Nephron progenitor cell (in vitro differentiated cells): ENCODE measurements around the gene AP2S1.
"Not testable (repeated sequence)": the region's sequence is repeated elsewhere in the genome, so short reads cannot be mapped to it uniquely, and the experiment has no call there.

Experiments
- DNase-seq: peaks from one replicate; pipeline ENCODE4 v3.0.0; 2021
- H3K27ac Mint-ChIP-seq: 2 replicates; pipeline ENCODE4 v1.8.0; 2021; ENCODE audit warnings: mild to moderate bottlenecking, moderate library complexity, mixed read lengths
- H3K27me3 Mint-ChIP-seq: 2 replicates; pipeline ENCODE4 v1.8.0; 2021; ENCODE audit warnings: mild to moderate bottlenecking, low read depth, mixed read lengths; ENCODE audit not compliant: poor library complexity
- H3K36me3 Mint-ChIP-seq: 2 replicates; pipeline ENCODE4 v1.8.0; 2021; ENCODE audit warnings: low read depth, mixed read lengths
- H3K4me1 Mint-ChIP-seq: 2 replicates; pipeline ENCODE4 v1.8.0; 2021; ENCODE audit warnings: mixed read lengths
- H3K4me3 Mint-ChIP-seq: 2 replicates; pipeline ENCODE4 v1.8.0; 2021; ENCODE audit warnings: mild to moderate bottlenecking, moderate library complexity, mixed read lengths
- H3K9me3 Mint-ChIP-seq: 2 replicates; pipeline ENCODE4 v1.8.0; 2021; ENCODE audit warnings: mild to moderate bottlenecking, moderate library complexity, mixed read lengths
- TF ChIP-seq, protein P1 (sequence below): fragments of 200-600 bp; sonication (generic); IDR thresholded peaks from 2 replicates; pipeline ENCODE4 v1.5.0; 2021; ENCODE audit warnings: antibody characterized with exemption

AP2S1 gene

GRCh38 chr19:46881092-46881491 is 30.4 kb upstream of the AP2S1 start:
- Mint-ChIP-seq H3K4me1 (peaks cover 18% of the 10 kb centered on the region), H3K36me3 (peaks cover 41% of the 10 kb centered on the region), H3K27ac (no peak overlapping the region), H3K27me3 (no peaks in the 10 kb centered on the region), H3K4me3 (no peak overlapping the region), H3K9me3 (no peaks in the 10 kb centered on the region)
- no peak for DNase-seq
- TF ChIP-seq, protein P1, sequence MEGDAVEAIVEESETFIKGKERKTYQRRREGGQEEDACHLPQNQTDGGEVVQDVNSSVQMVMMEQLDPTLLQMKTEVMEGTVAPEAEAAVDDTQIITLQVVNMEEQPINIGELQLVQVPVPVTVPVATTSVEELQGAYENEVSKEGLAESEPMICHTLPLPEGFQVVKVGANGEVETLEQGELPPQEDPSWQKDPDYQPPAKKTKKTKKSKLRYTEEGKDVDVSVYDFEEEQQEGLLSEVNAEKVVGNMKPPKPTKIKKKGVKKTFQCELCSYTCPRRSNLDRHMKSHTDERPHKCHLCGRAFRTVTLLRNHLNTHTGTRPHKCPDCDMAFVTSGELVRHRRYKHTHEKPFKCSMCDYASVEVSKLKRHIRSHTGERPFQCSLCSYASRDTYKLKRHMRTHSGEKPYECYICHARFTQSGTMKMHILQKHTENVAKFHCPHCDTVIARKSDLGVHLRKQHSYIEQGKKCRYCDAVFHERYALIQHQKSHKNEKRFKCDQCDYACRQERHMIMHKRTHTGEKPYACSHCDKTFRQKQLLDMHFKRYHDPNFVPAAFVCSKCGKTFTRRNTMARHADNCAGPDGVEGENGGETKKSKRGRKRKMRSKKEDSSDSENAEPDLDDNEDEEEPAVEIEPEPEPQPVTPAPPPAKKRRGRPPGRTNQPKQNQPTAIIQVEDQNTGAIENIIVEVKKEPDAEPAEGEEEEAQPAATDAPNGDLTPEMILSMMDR = no peak

- Mint-ChIP-seq H3K27ac (no peak overlapping the region), H3K36me3 (peaks cover 40% of the 10 kb centered on the region), H3K9me3 (no peaks in the 10 kb centered on the region), H3K4me1 (peaks cover 18% of the 10 kb centered on the region), H3K27me3 (no peaks in the 10 kb centered on the region), H3K4me3 (no peak overlapping the region)
- no peak for DNase-seq
- TF ChIP-seq, protein P1 = no peak
Observed at GRCh38 chr19:46880431-46880830, 29.8 kb upstream of the AP2S1 start.

DNA sequence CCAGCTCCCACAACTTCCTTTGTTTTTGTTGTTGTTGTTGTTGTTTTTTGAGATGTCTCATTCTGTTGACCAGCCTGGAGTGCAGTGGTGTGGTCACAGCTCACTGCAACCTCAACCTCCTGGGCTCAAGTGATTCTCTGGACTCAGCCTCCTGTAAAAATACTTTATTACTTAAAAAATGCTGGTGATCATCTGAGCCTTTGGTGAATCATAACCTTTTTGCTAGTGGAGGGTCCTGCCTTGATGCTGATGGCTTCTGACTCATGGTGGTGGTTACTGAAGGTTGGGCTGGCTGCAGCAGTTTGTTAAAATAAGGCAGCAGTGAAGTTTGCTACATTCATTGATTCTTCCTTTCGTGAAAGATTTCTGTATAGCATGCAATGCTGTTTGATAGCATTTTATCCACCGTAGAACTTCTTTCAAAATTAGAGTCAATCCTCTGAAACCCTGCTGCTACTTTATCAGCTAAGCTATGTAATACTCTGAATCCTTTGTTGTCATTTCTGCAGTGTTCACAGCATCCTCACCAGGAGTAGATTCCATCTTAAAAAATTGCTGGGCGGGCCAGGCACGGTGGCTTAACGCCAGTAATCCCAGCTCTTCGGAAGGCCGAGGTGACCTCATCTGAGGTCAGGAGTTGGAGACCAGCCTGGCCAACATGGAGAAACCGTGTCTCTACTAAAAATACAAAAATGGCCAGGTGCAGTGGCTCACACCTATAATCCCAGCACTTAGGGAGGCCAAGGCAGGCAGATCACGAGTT is 28.1 kb upstream of the AP2S1 start:
- peaks cover 41% of the 10 kb centered on the region for H3K36me3 Mint-ChIP-seq
- peaks cover 18% of the 10 kb centered on the region for H3K4me1 Mint-ChIP-seq
- TF ChIP-seq, protein P1 = no peak
- no peaks in the 10 kb centered on the region for H3K27me3 Mint-ChIP-seq
- H3K9me3 Mint-ChIP-seq = no peaks in the 10 kb centered on the region
- peak overlapping the region; percentile 68 for H3K27ac Mint-ChIP-seq
- H3K4me3 Mint-ChIP-seq = no peak overlapping the region
- no peak for DNase-seq

GRCh38 chr19:46875657-46876056 is 25.0 kb upstream of the AP2S1 start:
- Mint-ChIP-seq H3K4me1 (no peaks in the 10 kb centered on the region), H3K9me3 (no peaks in the 10 kb centered on the region), H3K4me3 (no peak overlapping the region), H3K27ac (no peak overlapping the region), H3K36me3 (peaks cover 47% of the 10 kb centered on the region), H3K27me3 (no peaks in the 10 kb centered on the region)
- no peak for DNase-seq
- TF ChIP-seq, protein P1 = no peak

DNA sequence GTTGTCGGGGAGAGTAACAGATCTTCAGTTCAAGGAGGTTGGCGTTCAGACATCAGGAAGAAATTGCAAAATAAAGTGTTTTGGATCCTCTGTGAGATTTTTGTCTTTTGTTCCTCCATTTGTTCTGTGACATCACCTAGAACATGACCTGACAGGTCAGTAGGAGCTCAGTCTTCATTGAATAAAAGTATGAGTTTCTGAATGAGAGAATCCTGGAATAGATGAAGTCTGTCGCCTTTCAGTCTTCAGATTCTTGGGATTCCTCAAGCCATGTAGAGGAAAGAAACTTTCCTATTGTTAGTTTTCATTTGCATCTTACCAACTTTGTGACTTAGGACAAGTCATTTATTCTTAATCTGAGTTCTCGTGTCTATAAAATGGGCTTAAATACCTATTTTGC is 24.6 kb upstream of the AP2S1 start:
- Mint-ChIP-seq H3K27me3 (no peaks in the 10 kb centered on the region), H3K9me3 (no peaks in the 10 kb centered on the region), H3K4me3 (no peak overlapping the region), H3K27ac (no peak overlapping the region), H3K36me3 (peaks cover 47% of the 10 kb centered on the region), H3K4me1 (no peaks in the 10 kb centered on the region)
- TF ChIP-seq, protein P1 = no peak
- DNase-seq = no peak

DNA sequence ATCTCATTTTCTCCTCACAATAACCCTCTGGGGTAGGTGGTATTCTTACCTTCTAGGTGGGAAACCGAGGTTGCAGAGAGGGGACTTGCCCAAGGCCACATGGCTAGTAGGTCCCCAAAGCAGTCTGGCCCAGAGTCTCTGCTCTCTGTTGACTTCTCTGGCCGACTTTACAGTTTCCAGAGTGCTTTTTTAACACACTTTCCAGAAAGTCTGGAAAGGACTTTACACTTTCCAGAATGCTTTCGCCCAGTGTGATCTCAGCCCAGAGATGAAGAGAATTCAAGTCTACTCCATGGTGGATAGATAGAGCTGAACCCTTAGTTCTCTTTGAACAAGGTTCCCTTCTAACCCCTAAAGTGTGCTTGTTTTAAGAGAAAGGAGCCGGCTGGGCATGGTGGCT is 22.3 kb upstream of the AP2S1 start:
- H3K4me1 Mint-ChIP-seq = peaks cover 6% of the 10 kb centered on the region
- H3K36me3 Mint-ChIP-seq = peaks cover 45% of the 10 kb centered on the region
- H3K27ac Mint-ChIP-seq = no peak overlapping the region
- no peak for DNase-seq
- no peaks in the 10 kb centered on the region for H3K9me3 Mint-ChIP-seq
- TF ChIP-seq, protein P1 = no peak
- no peaks in the 10 kb centered on the region for H3K27me3 Mint-ChIP-seq
- H3K4me3 Mint-ChIP-seq = no peak overlapping the region

GRCh38 chr19:46871173-46871572 is 20.5 kb upstream of the AP2S1 start:
- Mint-ChIP-seq H3K4me1 (peaks cover 14% of the 10 kb centered on the region), H3K36me3 (peaks cover 45% of the 10 kb centered on the region)
- H3K27ac Mint-ChIP-seq, DNase-seq, H3K4me3 Mint-ChIP-seq, H3K27me3 Mint-ChIP-seq, H3K9me3 Mint-ChIP-seq: not testable (repeated sequence)
